RWPE2 (cell line): Measurements from ENCODE around the gene CTNND2.

ENCODE experiments used
- ATAC-seq: fragments of 200-7000 bp; cut with Tn5 transposase; 3 replicates; pipeline ENCODE4 v1.9.1; 2021; ENCODE audit warnings: low read depth
- DNase-seq: peaks from one replicate; pipeline ENCODE4 v3.0.0-alpha.2; 2020; ENCODE audit warnings: low spot score
- H3K27ac ChIP-seq: fragments of 450-650 bp; 2 replicates; pipeline ENCODE4 v1.5.1; 2017; ENCODE audit warnings: mild to moderate bottlenecking; ENCODE audit not compliant: poor library complexity, severe bottlenecking
- H3K27me3 ChIP-seq: fragments of 250-450 bp; sonication (Bioruptor Pico); 2 replicates; pipeline ENCODE4 v1.5.1; 2021; ENCODE audit warnings: mild to moderate bottlenecking, moderate library complexity; ENCODE audit not compliant: insufficient read depth, poor library complexity, severe bottlenecking
- H3K36me3 ChIP-seq: fragments of 250-450 bp; sonication (Bioruptor Pico); 2 replicates; pipeline ENCODE4 v1.5.1; 2020; ENCODE audit warnings: low read depth, mild to moderate bottlenecking, moderate library complexity
- H3K4me1 ChIP-seq: fragments of 250-450 bp; sonication (Bioruptor Pico); 2 replicates; pipeline ENCODE4 v1.5.1; 2021; ENCODE audit warnings: mild to moderate bottlenecking, moderate library complexity; ENCODE audit not compliant: insufficient read depth, poor library complexity, severe bottlenecking
- H3K4me3 ChIP-seq: fragments of 250-450 bp; sonication (Bioruptor Pico); 2 replicates; pipeline ENCODE4 v1.5.1; 2021; ENCODE audit warnings: mild to moderate bottlenecking, moderate library complexity; ENCODE audit not compliant: severe bottlenecking
- H3K9me3 ChIP-seq: fragments of 250-450 bp; sonication (Bioruptor Pico); 2 replicates; pipeline ENCODE4 v1.5.1; 2021; ENCODE audit warnings: mild to moderate bottlenecking, moderate library complexity; ENCODE audit not compliant: severe bottlenecking
- TF ChIP-seq, protein P1 (sequence below): fragments of 450-650 bp; IDR thresholded peaks from one replicate; pipeline ENCODE4 v1.5.1; 2017; ENCODE audit warnings: mild to moderate bottlenecking, moderate library complexity; ENCODE audit not compliant: poor library complexity, severe bottlenecking

Gene CTNND2

DNA sequence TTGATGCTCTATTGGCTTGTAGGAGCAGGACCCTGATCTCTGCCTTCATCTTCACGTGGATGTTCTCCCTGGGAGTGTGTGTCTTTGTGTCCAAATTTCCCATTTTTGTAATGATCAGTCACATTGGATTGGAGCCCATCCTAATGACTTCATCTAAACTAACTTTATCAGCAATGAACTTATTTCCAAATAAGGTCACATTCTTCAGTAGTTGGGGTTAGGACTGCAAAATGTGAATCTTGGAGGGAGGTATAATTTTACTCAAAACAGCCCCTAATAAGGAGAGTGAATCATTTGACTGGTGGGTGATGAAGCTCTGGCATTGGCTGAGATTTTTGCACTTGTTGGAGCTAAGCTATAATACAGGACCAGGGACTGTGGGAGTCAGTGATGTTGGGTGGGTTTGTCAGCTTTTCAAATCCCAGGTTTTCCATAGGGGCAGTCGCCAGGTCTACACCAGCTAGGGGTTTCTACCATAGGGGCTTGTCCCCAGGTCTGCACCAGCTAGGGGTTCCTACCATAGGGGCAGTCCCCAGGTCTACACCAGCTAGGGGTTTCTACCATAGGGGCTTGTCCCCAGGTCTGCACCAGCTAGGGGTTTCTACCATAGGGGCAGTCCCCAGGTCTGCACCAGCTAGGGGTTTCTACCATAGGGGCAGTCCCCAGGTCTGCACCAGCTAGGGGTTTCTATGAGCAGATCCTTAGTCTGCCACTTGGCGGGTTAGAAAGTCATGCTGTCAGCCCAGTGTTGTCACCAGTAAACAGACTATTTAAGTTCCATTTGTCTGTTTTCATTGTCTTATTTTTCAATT, 760.6 kb downstream of the CTNND2 start:
- Histone ChIP-seq H3K27me3 (peaks cover 17% of the 10 kb centered on the region), H3K9me3 (no peaks in the 10 kb centered on the region), H3K36me3 (no peaks in the 10 kb centered on the region), H3K4me1 (no peaks in the 10 kb centered on the region), H3K27ac (no peak overlapping the region), H3K4me3 (no peak overlapping the region)
- ATAC-seq, result no peak
- no peak for DNase-seq
- TF ChIP-seq, protein P1, sequence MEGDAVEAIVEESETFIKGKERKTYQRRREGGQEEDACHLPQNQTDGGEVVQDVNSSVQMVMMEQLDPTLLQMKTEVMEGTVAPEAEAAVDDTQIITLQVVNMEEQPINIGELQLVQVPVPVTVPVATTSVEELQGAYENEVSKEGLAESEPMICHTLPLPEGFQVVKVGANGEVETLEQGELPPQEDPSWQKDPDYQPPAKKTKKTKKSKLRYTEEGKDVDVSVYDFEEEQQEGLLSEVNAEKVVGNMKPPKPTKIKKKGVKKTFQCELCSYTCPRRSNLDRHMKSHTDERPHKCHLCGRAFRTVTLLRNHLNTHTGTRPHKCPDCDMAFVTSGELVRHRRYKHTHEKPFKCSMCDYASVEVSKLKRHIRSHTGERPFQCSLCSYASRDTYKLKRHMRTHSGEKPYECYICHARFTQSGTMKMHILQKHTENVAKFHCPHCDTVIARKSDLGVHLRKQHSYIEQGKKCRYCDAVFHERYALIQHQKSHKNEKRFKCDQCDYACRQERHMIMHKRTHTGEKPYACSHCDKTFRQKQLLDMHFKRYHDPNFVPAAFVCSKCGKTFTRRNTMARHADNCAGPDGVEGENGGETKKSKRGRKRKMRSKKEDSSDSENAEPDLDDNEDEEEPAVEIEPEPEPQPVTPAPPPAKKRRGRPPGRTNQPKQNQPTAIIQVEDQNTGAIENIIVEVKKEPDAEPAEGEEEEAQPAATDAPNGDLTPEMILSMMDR, result no peak

DNA sequence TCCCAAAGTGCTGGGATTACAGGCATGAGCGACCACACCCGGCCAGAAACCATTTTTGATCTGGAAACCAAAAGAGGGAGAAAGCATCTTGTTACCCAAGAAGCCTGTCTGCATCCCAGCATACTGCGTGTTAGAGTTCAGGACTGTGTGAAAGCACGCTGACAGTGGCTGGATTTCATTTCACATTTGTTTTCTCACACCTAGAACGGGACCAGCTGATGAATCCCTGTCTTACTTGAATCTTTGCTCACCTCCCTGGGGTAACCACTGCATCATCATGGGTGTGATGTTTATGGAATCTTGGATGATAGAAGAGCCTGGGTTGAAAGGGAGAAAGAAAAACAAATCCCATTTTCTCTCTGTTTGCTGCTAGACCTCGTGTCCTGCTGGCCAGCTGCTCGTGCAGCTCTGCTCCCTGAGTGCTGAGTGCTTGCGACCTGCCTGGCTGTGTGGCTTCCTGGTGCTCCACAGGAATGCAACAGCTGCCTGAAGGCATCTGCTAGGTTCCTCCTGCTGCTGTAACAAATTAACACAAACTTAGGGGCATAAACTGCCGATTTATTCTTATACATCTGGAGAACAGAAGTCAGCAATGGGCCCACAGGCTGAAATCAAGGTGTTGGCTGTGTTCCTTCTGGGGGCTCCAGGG, 764.9 kb downstream of the CTNND2 start:
- no peaks in the 10 kb centered on the region for H3K9me3 ChIP-seq
- DNase-seq (no peak), ATAC-seq (peak; percentile 35; the same call in 1 of the 3 replicates)
- H3K36me3 ChIP-seq, result no peaks in the 10 kb centered on the region
- peaks cover 43% of the 10 kb centered on the region for H3K27me3 ChIP-seq
- no peaks in the 10 kb centered on the region for H3K4me1 ChIP-seq
- H3K27ac ChIP-seq, result no peak overlapping the region
- H3K4me3 ChIP-seq, result no peak overlapping the region
- TF ChIP-seq, protein P1, result no peak

DNA sequence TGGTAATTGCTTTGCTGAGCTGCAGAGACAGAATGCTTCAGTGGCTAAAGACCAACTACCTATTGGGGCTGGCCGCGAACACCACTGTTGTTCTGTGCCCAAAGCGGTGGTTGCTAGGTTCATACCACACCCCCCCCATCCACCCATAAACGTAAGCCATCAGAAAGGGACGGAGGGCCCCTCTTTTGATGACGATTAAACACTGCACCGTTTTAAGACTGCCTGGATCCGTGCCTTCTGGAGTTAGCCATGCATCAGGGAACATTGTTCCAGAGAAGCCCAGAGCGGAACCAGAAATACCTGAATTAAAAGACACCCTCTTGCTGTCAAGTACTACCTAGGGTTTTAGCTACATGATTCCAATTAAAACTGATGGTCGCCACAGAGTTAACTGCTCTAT, 774.1 kb downstream of the CTNND2 start:
- DNase-seq (no peak), ATAC-seq (no peak)
- Histone ChIP-seq H3K9me3 (no peaks in the 10 kb centered on the region), H3K36me3 (no peaks in the 10 kb centered on the region), H3K27ac (no peak overlapping the region), H3K4me1 (no peaks in the 10 kb centered on the region), H3K27me3 (peaks cover 9% of the 10 kb centered on the region), H3K4me3 (no peak overlapping the region)
- TF ChIP-seq, protein P1, result no peak

DNA sequence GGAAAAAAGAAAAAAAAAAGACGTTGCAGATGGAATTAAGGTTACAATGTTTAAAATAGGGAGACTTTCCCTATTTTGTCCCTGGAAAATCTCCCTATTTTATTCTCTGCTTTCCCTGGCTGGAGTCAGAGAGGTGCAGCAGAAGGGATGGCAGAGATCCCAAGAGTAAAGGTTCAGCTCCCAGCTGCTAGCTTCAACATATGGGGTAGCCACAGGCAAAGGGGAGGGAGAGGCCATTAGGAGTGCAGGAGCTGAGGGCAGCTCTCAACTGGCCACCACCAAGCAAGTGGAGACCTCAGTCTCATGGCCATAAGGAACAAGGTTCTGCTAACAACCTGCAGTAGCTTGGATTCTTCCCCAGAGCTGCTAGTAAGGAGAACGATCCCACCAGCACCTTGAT, 776.2 kb downstream of the CTNND2 start:
- ATAC-seq, result no peak
- Histone ChIP-seq H3K27me3 (peaks cover 29% of the 10 kb centered on the region), H3K4me3 (no peak overlapping the region), H3K4me1 (no peaks in the 10 kb centered on the region), H3K36me3 (no peaks in the 10 kb centered on the region), H3K27ac (no peak overlapping the region), H3K9me3 (no peaks in the 10 kb centered on the region)
- TF ChIP-seq, protein P1, result no peak
- no peak for DNase-seq

DNA sequence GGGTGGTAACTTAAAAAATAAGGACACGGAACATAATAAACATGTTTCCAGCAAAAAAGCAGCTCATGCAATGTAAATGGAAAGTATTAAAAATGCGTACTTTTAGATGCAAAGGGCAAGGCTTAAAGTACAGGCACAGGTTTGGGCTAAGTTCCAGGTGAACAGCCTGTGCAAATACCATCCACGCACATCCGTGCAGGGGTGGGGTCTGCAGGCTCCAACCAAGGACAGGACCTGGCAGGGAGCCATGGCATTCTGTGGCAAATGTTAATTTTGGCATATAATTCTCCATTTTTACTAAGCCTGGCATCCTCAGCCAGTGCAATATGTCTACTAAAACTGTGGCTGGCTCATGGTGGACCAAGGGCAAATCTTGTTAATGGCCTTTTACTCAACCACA, 777.4 kb downstream of the CTNND2 start:
- Histone ChIP-seq H3K27me3 (peaks cover 39% of the 10 kb centered on the region), H3K4me1 (no peaks in the 10 kb centered on the region), H3K36me3 (no peaks in the 10 kb centered on the region), H3K9me3 (no peaks in the 10 kb centered on the region), H3K27ac (no peak overlapping the region), H3K4me3 (no peak overlapping the region)
- DNase-seq (no peak), ATAC-seq (no peak)
- TF ChIP-seq, protein P1, result no peak
